HCEC 1CT (cell line): Measurements from ENCODE around the gene PCDH15.

Experiments used
- DNase-seq: peaks from one replicate; pipeline ENCODE4 v3.0.0-alpha.2; 2017

The PCDH15 gene

DNA sequence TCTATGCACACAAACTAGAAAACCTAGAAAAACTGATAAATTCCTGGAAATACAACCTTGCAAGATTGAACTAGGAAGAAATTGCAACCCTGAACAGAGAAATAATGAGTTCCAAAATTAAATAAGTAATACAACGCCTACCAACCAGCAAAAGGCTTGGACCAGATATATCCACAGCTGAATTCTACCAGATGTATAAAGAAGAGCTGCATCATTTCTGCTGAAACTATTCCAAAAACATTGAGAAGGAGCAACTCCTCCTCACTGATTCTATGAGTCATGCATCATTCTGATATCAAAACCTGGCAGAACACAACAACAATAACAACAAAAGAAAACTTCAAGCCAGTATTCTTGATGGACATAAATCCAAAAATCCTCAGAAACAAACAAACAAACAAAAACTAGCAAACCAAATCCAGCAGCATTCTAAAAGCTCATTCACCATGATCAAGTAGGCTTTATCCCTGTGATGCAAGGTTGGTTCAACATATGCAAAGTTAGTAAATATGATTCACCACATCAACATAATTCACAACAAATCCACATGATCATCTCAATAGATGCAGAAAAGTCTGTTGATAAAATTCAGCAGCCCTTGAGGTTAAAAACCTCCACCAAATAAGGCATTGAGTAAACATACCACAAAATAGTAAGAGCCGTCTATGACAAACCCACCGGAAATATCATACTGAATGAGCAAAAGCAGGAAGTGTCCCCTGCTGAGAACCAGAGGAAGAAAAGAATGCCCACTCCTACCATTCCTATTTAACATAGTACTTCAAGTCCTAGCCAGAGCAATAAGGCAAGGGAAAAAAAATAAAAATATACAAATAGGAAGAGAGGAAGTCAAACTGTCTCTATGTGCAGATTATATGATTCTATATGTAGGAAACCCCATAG lies 98.2 kb downstream of the PCDH15 start:
- no peak for DNase-seq

GRCh38 chr10:54691331-54691730 lies 109.7 kb downstream of the PCDH15 start:
- DNase-seq = no peak

DNA sequence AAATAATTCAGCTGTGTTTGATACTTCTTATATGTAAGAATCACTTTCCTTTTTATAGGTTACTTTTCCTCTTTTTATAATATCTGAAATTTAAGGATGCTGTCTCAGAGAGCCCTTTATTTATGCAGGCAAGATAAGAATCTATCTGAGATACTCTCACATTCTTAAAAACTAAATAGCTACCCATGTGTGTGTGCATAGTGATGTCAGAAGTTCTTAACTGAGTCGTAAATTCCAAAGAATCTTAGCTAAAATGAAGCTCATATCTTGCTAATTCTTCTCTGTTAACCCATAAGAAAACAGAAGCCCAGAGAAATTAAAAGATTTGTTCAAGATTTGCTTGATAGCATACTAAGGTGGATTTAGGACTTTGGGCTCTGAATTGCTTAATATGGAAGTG lies 118.5 kb downstream of the PCDH15 start:
- no peak for DNase-seq

GRCh38 chr10:54681136-54681535 lies 119.9 kb downstream of the PCDH15 start:
- DNase-seq = no peak

GRCh38 chr10:54667136-54667535 lies 133.9 kb downstream of the PCDH15 start:
- no peak for DNase-seq

DNA sequence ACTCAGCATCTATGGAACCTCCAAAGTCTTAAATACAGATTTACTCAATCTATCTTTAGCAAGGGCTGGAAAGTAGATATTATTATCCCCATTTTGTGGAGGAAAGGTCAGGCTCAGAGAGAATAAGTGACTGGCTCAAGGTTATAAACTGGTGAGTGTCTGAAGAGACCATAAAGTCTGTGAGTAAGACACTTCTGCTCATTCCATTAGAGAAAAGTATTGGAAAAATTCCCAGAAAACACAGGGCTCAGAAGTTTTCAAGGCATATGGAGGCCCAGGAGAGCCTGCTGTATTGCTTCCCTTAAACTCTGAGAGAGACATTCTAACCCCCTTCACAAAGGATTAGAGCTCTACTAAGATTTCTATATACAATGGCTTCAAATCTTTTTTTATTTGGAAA lies 134.8 kb downstream of the PCDH15 start:
- DNase-seq = no peak

DNA sequence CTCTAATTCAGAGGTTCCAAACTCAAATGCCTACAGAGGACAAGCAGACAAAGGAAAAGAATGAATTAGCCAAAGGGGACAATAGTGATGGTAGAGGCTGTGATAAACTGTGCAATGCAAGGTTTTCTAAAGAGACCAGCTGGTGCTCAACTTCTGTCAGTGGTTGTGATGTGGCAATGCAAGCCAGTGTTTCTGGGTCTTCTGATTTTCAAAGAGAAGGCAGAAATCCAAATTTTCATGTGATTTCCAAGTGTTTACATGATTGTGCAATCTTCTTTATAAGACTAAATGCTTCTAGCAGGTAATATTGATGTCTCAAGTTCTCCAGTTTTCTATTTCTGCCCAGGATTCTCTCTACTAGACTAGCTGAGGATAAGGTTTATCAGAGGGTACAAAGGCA lies 135.9 kb downstream of the PCDH15 start:
- no peak for DNase-seq

DNA sequence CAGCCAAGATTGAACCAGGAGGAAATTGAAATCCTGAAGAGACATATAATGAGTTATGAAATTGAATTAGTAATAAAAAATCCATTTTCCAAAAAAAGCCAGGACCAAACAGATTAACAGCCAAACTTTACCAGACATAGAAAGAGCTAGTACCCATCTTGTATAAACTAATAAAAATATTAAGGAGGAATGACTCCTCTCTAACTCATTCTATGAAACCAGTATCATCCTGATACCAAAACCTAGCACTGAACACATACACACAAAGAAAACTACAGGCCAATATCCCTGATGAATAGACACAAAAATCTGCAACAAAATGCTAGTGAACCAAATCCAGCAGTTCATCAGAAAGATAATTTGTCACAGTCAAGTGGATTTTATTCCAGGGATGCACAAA lies 140.6 kb downstream of the PCDH15 start:
- no peak for DNase-seq

GRCh38 chr10:54656643-54657042 lies 144.4 kb downstream of the PCDH15 start:
- no peak for DNase-seq

- no peak for DNase-seq
Observed at GRCh38 chr10:54653518-54653917, 147.5 kb downstream of the PCDH15 start.

GRCh38 chr10:54650547-54650946 lies 150.5 kb downstream of the PCDH15 start:
- no peak for DNase-seq

- DNase-seq = no peak
Observed at GRCh38 chr10:54622017-54622416, 179.0 kb downstream of the PCDH15 start.

DNA sequence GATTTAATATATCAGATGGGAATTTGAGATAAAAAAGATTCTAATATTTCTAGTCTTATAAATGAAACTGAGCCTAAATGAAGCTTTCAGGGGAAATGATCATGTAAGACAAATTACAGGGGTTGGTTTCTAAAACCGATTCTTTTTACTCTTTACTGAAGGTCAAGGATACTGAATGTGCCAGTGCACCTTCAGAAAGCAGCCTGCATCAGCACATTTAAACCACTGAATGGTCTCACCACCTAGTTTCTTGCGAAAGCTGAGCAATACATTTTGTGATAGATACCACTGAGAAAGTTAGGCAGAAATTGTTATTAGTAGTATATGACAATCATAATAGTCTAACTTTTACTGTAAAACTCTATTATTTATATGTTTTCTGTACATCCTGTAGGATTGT lies 180.7 kb downstream of the PCDH15 start:
- DNase-seq = no peak

DNA sequence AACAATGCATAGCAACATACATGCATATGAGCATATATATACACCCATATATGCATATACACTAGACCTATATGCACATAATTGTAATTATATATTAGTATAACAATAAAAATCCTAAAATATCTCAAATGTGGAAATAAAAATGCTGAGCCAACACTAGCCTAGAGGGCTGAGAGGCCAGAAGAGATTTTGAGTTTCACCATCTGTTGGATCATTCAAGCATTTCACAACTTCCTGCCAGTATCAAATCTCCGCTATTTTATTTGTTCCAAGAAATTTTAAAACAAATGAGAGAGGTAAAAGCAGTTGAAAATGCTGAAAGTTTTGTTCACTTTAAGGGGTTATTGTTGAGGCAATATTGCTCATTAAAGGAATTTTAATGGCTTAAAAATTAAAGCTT lies 187.0 kb downstream of the PCDH15 start:
- no peak for DNase-seq

DNA sequence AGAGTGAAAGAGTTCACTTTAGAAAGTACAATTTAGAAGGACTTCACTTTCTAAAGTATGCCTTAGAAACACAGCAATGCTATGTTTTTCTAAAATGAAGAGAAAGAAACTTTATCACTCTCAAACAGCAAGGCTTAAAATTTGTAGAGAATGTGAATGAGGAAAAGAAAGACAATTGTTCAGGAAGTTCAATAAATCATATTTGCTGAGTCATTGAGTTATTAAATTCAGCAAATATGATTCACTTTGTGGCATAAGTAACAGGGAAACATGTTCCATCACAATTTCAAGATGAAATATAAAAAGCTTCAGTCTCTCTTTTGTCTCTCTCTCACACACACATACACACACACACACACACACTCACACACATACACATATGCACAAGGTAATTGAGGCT lies 187.9 kb downstream of the PCDH15 start:
- no peak for DNase-seq

DNA sequence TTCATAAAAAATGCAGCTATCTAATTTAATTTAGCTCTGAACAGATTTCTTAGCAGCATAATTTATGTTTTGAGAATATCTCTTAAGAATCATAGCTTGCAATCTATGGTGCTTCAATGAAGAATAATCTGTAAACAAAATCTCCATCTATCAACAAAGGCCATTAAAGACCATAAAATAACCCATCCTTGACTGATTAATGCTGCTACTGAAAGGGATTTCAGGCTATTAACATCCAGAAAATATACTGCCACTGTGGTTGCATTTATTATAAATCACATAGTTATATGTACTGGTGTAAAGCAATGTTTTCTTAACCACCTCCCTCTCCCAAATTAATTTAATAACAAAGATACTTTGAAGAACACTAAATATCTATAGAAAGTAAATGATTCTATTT lies 191.6 kb downstream of the PCDH15 start:
- DNase-seq = no peak

DNA sequence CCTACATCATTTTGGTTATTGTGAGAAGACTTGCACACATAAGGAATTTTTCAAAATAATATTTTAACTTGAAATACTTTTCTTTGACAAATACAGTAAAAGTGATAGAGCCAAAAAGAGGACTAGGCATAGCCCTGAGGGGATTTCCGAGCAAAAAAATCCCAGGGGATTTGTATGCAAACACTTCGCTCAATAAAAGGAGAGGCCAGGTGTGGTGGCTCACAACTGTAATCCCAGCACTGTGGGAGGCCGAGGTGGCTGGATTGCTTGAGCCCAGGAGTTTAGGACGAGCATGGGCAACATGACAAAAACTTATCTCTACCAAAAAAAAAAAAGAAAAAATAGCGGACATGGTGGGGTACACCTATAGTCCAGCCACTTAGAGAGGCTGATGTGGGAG lies 193.0 kb downstream of the PCDH15 start:
- no peak for DNase-seq

GRCh38 chr10:54594289-54594688 lies 206.7 kb downstream of the PCDH15 start:
- DNase-seq = no peak

- DNase-seq = no peak
Observed at GRCh38 chr10:54587971-54588370, 213.1 kb downstream of the PCDH15 start.

- DNase-seq = no peak
Observed at GRCh38 chr10:54585572-54585971, 215.5 kb downstream of the PCDH15 start.

- DNase-seq = no peak
Observed at GRCh38 chr10:54577682-54578081, 223.3 kb downstream of the PCDH15 start.

DNA sequence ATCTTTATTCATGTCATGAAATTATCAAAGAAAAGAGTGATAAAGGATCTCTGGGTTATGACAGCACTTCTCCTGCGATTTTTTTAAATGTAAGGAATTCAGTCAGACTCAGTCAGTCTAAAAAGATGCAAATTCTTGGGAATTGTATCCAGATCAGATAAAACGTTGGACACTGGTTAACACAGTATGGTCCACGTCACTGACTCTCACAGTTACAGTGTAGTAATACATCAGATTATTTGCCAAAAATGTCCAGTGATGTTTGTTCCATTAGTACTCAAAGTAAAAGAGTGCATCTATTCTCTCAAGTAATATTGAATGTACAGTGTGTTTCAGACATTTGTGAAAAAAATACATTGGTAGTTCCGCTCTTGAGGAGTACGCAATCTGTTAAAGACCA lies 224.5 kb downstream of the PCDH15 start:
- no peak for DNase-seq

DNA sequence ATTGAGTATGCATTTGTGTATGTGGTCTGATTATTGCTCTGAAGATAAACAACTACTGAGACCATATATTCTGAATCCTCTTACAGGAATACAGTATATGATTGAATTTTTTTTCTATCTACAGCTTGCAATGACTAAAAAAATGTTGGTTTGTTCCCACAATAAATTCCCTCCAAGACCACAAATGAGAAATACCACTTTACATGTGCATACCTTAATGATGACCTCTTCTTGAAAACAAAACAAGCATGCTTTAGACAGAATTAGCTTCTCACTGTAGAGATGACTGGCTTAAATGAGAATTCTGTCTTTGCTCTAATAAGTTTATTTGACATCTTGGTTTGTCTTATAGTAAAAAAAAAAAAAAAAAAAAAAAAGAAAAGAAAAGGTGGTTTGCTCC lies 241.5 kb downstream of the PCDH15 start:
- DNase-seq = no peak

DNA sequence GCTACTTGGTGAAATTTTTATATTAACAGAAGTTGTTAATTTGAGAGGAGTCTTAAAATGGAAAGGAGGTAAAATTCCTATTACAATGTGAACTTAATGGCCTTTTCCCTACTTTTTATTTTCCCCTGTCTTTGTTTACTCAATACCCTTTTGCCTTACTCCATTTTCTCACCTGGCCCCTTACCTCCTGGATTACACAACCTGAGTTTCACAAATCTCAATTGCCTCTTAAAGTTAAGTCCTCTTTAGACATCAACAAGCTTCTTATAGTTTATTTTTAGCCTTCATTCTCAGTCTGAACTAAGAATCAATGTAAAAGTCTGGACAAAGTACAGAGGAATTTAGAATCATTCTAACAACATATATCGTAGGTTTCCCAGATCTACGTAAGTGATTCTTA lies 247.0 kb downstream of the PCDH15 start:
- DNase-seq = no peak

GRCh38 chr10:54550016-54550415 lies 251.0 kb downstream of the PCDH15 start:
- DNase-seq = no peak
